Measurements from ENCODE around the gene NPHP4.
A peak's percentile ranks its signal among the peaks of the same experiment; 100 is the strongest.

Gene NPHP4

GRCh38 chr1:5921671-5922070 is 70.6 kb downstream of the NPHP4 start:
- no peak for DNase-seq (ENCODE audit: low read depth)
- no peak for TF ChIP-seq CTCF (conservative IDR thresholded peaks at IDR 0.05; ENCODE audit: low read depth, low read length)

GRCh38 chr1:5921129-5921528 is 71.1 kb downstream of the NPHP4 start:
- TF ChIP-seq CTCF (conservative IDR thresholded peaks at IDR 0.05; ENCODE audit: low read depth, low read length): no peak
- no peak for DNase-seq (ENCODE audit: low read depth)
- H3K4me3 ChIP-seq (ENCODE audit: low read depth, low read length): no peak overlapping the region

More at GRCh38 chr1:5921671-5922070, 70.6 kb downstream of the NPHP4 start:
- no peak overlapping the region for H3K4me3 ChIP-seq (ENCODE audit: low read depth, low read length)

- H3K4me3 ChIP-seq (ENCODE audit: low read depth, low read length): no peak overlapping the region
- no peak for DNase-seq (ENCODE audit: low read depth)
- no peak for TF ChIP-seq CTCF (conservative IDR thresholded peaks at IDR 0.05; ENCODE audit: low read depth, low read length)
Observed at GRCh38 chr1:5920201-5920600, 72.0 kb downstream of the NPHP4 start.

- no peak for TF ChIP-seq CTCF (conservative IDR thresholded peaks at IDR 0.05; ENCODE audit: low read depth, low read length)
- H3K4me3 ChIP-seq (ENCODE audit: low read depth, low read length): no peak overlapping the region
- no peak for DNase-seq (ENCODE audit: low read depth)
Observed at GRCh38 chr1:5918275-5918649, 74.0 kb downstream of the NPHP4 start.

GRCh38 chr1:5917591-5918274 is 74.5 kb downstream of the NPHP4 start:
- peak; percentile 1 for DNase-seq (ENCODE audit: low read depth)
- TF ChIP-seq CTCF (conservative IDR thresholded peaks at IDR 0.05; ENCODE audit: low read depth, low read length): no peak
- no peak overlapping the region for H3K4me3 ChIP-seq (ENCODE audit: low read depth, low read length)

GRCh38 chr1:5917281-5917590 is 75.0 kb downstream of the NPHP4 start:
- DNase-seq (ENCODE audit: low read depth): no peak
- H3K4me3 ChIP-seq (ENCODE audit: low read depth, low read length): no peak overlapping the region
- TF ChIP-seq CTCF (conservative IDR thresholded peaks at IDR 0.05; ENCODE audit: low read depth, low read length): no peak

- H3K4me3 ChIP-seq (ENCODE audit: low read depth, low read length): no peak overlapping the region
- DNase-seq (ENCODE audit: low read depth): no peak
- TF ChIP-seq CTCF (conservative IDR thresholded peaks at IDR 0.05; ENCODE audit: low read depth, low read length): no peak
Observed at GRCh38 chr1:5916572-5917280, 75.5 kb downstream of the NPHP4 start.
